Measurements from ENCODE around the gene MGAT3. TPM values are rescaled to one million over a fixed set of nuclear protein-coding genes. Genes with fewer than 3 reads are reported as not detected.

MGAT3 gene
- total and polyA plus RNA-seq, 2 of the 13 experiments (the other 11 are each of a cell fraction or from before 2014, with no cell fraction given), result 0.11 to 0.15 TPM

DNA sequence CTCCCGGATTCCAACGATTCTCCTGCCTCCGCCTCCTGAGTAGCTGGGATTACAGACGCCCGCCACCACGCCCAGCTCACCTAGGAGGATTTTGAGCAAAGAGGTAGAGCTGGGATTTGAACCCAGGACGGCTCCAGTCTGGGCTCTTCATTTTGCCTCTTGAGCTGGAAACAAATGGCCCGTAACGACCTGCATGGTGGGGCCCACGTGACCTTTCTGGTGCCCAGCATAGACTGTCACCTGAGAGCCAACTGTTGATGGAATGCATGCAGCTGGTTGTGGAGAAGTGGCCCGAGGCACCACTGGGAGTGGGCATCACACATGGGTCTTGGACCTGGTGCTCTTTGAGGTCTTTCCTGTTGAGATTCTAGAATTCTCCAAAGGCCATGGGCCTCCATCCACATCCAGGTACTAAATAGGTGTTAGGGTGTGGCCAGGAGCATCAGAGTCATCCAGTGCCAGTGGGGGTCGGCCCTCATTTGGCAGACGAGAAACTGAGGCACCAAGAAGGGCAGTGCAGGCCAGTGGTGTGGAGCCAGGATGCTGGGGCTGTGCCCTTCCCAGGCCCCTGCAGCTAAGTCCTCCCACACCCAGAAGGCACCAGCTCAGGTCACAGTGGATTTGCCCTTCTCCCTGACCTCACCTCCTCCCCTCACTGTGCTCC is 67.4 kb downstream of the MGAT3 start:
- H3K9me3 ChIP-seq (ENCODE audit: low read length), result no peaks in the 10 kb centered on the region
- H3K79me2 ChIP-seq (ENCODE audit: insufficient read depth, low read length), result peaks cover 32% of the 10 kb centered on the region
- CTCF ChIA-PET (ENCODE audit: low intra/inter-chr PET ratio, low total read pairs), result no interaction called here
- POLR2A ChIA-PET, result interaction anchor here (0.6 to 11.2 kb wide), 10 partner anchors 8 to 520 kb away, joined by 3 to 167 read pairs (median 4); partner anchors contain the start of genes MIEF1 and RPS19BP1
- H2AFZ ChIP-seq (ENCODE audit: low read length), result no peak overlapping the region
- no peak for DNase-seq (ENCODE audit: low spot score)
- WGBS (ENCODE audit: low lambda C conversion rate), result 95% methylated on average over 12 of the region's 13 CpGs
- peaks cover 69% of the 10 kb centered on the region for H3K4me1 ChIP-seq (ENCODE audit: insufficient read depth, low read length)
- intact Hi-C loops (cut with micrococcal nuclease; ENCODE audit: unreplicated experiment), result no loop called here
- in situ Hi-C loops (cut with HindIII; ENCODE audit: extremely low pct_ligation_motif_present, low pct_unique_long_range_greater_than_20kb), result no loop called here
- no peak overlapping the region for H3K4me2 ChIP-seq (ENCODE audit: low read depth, low read length)
- H3K36me3 ChIP-seq (replicated peaks in 1 of 2; ENCODE audit: control insufficient read depth in 1 of 2, insufficient read depth in 2 of 2, low read length in 2 of 2), result peaks cover 14 to 31% of the 10 kb centered on the region in 2 experiments; a peak in 4 of 5 replicates
- no peak for FAIRE-seq
- H3K9ac ChIP-seq (ENCODE audit: insufficient read depth, low read depth, low read length), result no peak overlapping the region
- ATAC-seq, result peak; percentile 1; the same call in 1 of the 3 replicates
- H3K27ac ChIP-seq (ENCODE audit: extremely low read length, insufficient read depth, low read length), result peak overlapping the region; percentile 16
- no peak overlapping the region for H3K4me3 ChIP-seq (replicated peaks in 1 of 3; ENCODE audit: insufficient read depth in 1 of 3, low read depth in 2 of 3, low read length in 3 of 3)
- H3K27me3 ChIP-seq (ENCODE audit: control insufficient read depth in 1 of 2, insufficient read depth in 2 of 2, low read length in 2 of 2), result no peaks in the 10 kb centered on the region; a peak in 1 of 5 replicates
- H4K20me1 ChIP-seq (ENCODE audit: insufficient read depth, low read length), result peaks cover 67% of the 10 kb centered on the region
- no TSS peak for BruUV-seq (replicated peaks)
- TF ChIP-seq, protein P1, sequence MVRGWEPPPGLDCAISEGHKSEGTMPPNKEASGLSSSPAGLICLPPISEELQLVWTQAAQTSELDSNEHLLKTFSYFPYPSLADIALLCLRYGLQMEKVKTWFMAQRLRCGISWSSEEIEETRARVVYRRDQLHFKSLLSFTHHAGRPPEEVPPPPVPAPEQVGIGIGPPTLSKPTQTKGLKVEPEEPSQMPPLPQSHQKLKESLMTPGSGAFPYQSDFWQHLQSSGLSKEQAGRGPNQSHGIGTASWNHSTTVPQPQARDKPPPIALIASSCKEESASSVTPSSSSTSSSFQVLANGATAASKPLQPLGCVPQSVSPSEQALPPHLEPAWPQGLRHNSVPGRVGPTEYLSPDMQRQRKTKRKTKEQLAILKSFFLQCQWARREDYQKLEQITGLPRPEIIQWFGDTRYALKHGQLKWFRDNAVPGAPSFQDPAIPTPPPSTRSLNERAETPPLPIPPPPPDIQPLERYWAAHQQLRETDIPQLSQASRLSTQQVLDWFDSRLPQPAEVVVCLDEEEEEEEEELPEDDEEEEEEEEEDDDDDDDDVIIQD (CRISPR knock-in tag; IDR thresholded peaks at IDR 0.05; ENCODE audit: low read depth), result no peak
- no peak for TF ChIP-seq ZFAT (CRISPR knock-in tag; conservative IDR thresholded peaks at IDR 0.05)
- TF ChIP-seq ASH2L (IDR thresholded peaks at IDR 0.05; ENCODE audit: insufficient read length, low read depth, low read length), result no peak
- TF ChIP-seq NR1H2 (CRISPR knock-in tag; IDR thresholded peaks at IDR 0.05; ENCODE audit: borderline replicate concordance, low read depth), result no peak
- TF ChIP-seq, protein P2, sequence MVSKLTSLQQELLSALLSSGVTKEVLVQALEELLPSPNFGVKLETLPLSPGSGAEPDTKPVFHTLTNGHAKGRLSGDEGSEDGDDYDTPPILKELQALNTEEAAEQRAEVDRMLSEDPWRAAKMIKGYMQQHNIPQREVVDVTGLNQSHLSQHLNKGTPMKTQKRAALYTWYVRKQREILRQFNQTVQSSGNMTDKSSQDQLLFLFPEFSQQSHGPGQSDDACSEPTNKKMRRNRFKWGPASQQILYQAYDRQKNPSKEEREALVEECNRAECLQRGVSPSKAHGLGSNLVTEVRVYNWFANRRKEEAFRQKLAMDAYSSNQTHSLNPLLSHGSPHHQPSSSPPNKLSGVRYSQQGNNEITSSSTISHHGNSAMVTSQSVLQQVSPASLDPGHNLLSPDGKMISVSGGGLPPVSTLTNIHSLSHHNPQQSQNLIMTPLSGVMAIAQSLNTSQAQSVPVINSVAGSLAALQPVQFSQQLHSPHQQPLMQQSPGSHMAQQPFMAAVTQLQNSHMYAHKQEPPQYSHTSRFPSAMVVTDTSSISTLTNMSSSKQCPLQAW (CRISPR knock-in tag; IDR thresholded peaks at IDR 0.05), result no peak
- TF ChIP-seq ZNF672 (CRISPR knock-in tag; IDR thresholded peaks at IDR 0.05), result no peak
- TF ChIP-seq, protein P3, sequence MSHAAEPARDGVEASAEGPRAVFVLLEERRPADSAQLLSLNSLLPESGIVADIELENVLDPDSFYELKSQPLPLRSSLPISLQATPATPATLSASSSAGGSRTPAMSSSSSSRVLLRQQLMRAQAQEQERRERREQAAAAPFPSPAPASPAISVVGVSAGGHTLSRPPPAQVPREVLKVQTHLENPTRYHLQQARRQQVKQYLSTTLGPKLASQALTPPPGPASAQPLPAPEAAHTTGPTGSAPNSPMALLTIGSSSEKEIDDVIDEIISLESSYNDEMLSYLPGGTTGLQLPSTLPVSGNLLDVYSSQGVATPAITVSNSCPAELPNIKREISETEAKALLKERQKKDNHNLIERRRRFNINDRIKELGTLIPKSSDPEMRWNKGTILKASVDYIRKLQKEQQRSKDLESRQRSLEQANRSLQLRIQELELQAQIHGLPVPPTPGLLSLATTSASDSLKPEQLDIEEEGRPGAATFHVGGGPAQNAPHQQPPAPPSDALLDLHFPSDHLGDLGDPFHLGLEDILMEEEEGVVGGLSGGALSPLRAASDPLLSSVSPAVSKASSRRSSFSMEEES (CRISPR knock-in tag; IDR thresholded peaks at IDR 0.05), result no peak
- peak; percentile 48 for TF ChIP-seq RBFOX2 (IDR thresholded peaks at IDR 0.05; ENCODE audit: low read depth, low read length)
- TF ChIP-seq, protein P4, sequence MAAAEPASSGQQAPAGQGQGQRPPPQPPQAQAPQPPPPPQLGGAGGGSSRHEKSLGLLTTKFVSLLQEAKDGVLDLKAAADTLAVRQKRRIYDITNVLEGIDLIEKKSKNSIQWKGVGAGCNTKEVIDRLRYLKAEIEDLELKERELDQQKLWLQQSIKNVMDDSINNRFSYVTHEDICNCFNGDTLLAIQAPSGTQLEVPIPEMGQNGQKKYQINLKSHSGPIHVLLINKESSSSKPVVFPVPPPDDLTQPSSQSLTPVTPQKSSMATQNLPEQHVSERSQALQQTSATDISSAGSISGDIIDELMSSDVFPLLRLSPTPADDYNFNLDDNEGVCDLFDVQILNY (CRISPR knock-in tag; conservative IDR thresholded peaks at IDR 0.05), result no peak
- no peak for TF ChIP-seq IRF2 (CRISPR knock-in tag; IDR thresholded peaks at IDR 0.05)
- TF ChIP-seq SP140L (CRISPR knock-in tag; IDR thresholded peaks at IDR 0.05; ENCODE audit: borderline replicate concordance), result no peak
- no peak for TF ChIP-seq KLF11 (CRISPR knock-in tag; IDR thresholded peaks at IDR 0.05)
- TF ChIP-seq ZNF670 (CRISPR knock-in tag; IDR thresholded peaks at IDR 0.05; ENCODE audit: borderline replicate concordance), result no peak
- no peak for TF ChIP-seq ZNF589 (CRISPR knock-in tag; conservative IDR thresholded peaks at IDR 0.05)
- 0 out of 2 replicates have a peak, but pooled peaks have one; percentile 36 for TF ChIP-seq EEA1 (CRISPR knock-in tag; IDR thresholded peaks at IDR 0.05; ENCODE audit: borderline replicate concordance)
- TF ChIP-seq FOXC1 (CRISPR knock-in tag; IDR thresholded peaks at IDR 0.05; ENCODE audit: borderline replicate concordance), result 0 out of 2 replicates have a peak, but pooled peaks have one; percentile 42
- peak; percentile 62 for TF ChIP-seq RBM22 (optimal IDR thresholded peaks at IDR 0.05; ENCODE audit: low read length)
- no peak for TF ChIP-seq RFX1 (IDR thresholded peaks at IDR 0.05)
- peak; percentile 92 for TF ChIP-seq AGO2 (optimal IDR thresholded peaks at IDR 0.05; ENCODE audit: low read depth, low read length)
- TF ChIP-seq ZNF263 (CRISPR knock-in tag; IDR thresholded peaks at IDR 0.05), result peak; percentile 97
